OCI-LY1 (cell line): ENCODE results near the gene DCDC1.

Source experiments
- H2AFZ ChIP-seq: fragments of 200-600 bp; sonication (generic), shearing (Covaris generic); 2 replicates; pipeline ENCODE4 v1.6.0; 2014; ENCODE audit warnings: antibody characterized with exemption, mild to moderate bottlenecking, low read length
- H3F3A ChIP-seq: fragments of 200-600 bp; sonication (generic), shearing (Covaris generic); 2 replicates; pipeline ENCODE4 v1.6.0; 2014; ENCODE audit warnings: mild to moderate bottlenecking, antibody characterized with exemption, low read length, moderate library complexity; ENCODE audit not compliant: insufficient read depth
- H3K27ac ChIP-seq: fragments of 200-600 bp; sonication (generic); 2 replicates; pipeline ENCODE4 v1.5.1; 2014; ENCODE audit warnings: low read length, mixed run types, mild to moderate bottlenecking, low read depth; ENCODE audit not compliant: poor library complexity, severe bottlenecking
- H3K27me3 ChIP-seq: fragments of 200-600 bp; sonication (generic); 2 replicates; pipeline ENCODE4 v1.6.0; 2014; ENCODE audit warnings: antibody characterized with exemption, mild to moderate bottlenecking, low read length, moderate library complexity; ENCODE audit not compliant: insufficient read depth
- H3K36me3 ChIP-seq: fragments of 200-600 bp; sonication (generic); 2 replicates; pipeline ENCODE4 v1.6.1; 2014; ENCODE audit warnings: mild to moderate bottlenecking, antibody characterized with exemption, low read length, moderate library complexity, mixed read lengths; ENCODE audit not compliant: insufficient read depth
- H3K4me1 ChIP-seq: fragments of 200-600 bp; sonication (generic); 2 replicates; pipeline ENCODE4 v1.5.1; 2014; ENCODE audit warnings: mild to moderate bottlenecking, low read length, moderate library complexity; ENCODE audit not compliant: insufficient read depth, severe bottlenecking
- H3K4me2 ChIP-seq: fragments of 200-600 bp; sonication (generic), shearing (Covaris generic); 2 replicates; pipeline ENCODE4 v1.6.1; 2014; ENCODE audit warnings: low read length
- H3K4me3 ChIP-seq: fragments of 200-600 bp; sonication (generic); 2 replicates; pipeline ENCODE4 v1.5.1; 2014; ENCODE audit warnings: low read length, low read depth, mild to moderate bottlenecking, mixed read lengths; ENCODE audit not compliant: poor library complexity, severe bottlenecking
- H3K79me2 ChIP-seq: fragments of 200-600 bp; shearing (Covaris generic); 2 replicates; pipeline ENCODE4 v1.6.1; 2016; ENCODE audit warnings: mixed run types, low read length, mixed read lengths; ENCODE audit not compliant: insufficient read depth
- H3K9ac ChIP-seq: fragments of 200-600 bp; sonication (generic), shearing (Covaris generic); 2 replicates; pipeline ENCODE4 v1.6.1; 2014; ENCODE audit warnings: mild to moderate bottlenecking, low read length, mixed read lengths
- H3K9me2 ChIP-seq: fragments of 200-600 bp; sonication (generic), shearing (Covaris generic); 2 replicates; pipeline ENCODE4 v1.6.1; 2014; ENCODE audit warnings: low read depth, mild to moderate bottlenecking, low read length, mixed read lengths
- H3K9me3 ChIP-seq: fragments of 200-600 bp; shearing (Covaris generic); 2 replicates; pipeline ENCODE4 v1.6.1; 2014; ENCODE audit warnings: low read length, mixed read lengths
- H4K20me1 ChIP-seq: fragments of 200-600 bp; sonication (generic), shearing (Covaris generic); 2 replicates; pipeline ENCODE4 v1.6.0; 2016; ENCODE audit warnings: mild to moderate bottlenecking, low read length; ENCODE audit not compliant: insufficient read depth
- EZH2 ChIP-seq: fragments of 200-600 bp; sonication (generic), shearing (Covaris generic); IDR thresholded peaks from 2 replicates; pipeline ENCODE4 v1.8.0; 2017; ENCODE audit warnings: borderline replicate concordance, mixed run types, mild to moderate bottlenecking, antibody characterized with exemption, low read length, moderate library complexity, mixed read lengths
- TF ChIP-seq, protein P1 (sequence below): fragments of 200-600 bp; sonication (generic), shearing (Covaris generic); IDR thresholded peaks from 2 replicates; pipeline ENCODE4 v1.5.1; 2017; ENCODE audit warnings: mild to moderate bottlenecking, antibody characterized with exemption, low read length, moderate library complexity, mixed read lengths

Gene DCDC1

DNA sequence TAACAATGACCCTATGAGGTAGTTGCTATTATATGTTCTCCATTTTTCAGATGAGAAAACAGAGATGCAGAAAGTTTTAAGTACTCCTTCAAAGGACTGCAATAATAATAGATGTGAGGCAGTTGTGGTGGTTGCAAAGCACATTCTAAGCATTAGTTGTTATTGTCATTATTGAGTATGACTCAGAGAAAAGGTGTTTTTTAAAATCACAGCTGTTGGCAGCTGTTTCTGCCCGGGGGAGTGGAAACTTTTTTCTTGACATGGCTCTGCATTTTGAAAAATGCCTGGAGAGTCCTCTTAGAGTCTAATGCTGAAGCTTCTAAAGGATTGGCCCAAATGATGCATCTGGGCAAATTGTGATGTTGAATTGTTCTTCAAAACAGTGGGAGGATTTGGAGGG, 538.9 kb downstream of the DCDC1 start:
- H2AFZ ChIP-seq: no peak overlapping the region
- no peak for TF ChIP-seq EZH2
- TF ChIP-seq, protein P1, sequence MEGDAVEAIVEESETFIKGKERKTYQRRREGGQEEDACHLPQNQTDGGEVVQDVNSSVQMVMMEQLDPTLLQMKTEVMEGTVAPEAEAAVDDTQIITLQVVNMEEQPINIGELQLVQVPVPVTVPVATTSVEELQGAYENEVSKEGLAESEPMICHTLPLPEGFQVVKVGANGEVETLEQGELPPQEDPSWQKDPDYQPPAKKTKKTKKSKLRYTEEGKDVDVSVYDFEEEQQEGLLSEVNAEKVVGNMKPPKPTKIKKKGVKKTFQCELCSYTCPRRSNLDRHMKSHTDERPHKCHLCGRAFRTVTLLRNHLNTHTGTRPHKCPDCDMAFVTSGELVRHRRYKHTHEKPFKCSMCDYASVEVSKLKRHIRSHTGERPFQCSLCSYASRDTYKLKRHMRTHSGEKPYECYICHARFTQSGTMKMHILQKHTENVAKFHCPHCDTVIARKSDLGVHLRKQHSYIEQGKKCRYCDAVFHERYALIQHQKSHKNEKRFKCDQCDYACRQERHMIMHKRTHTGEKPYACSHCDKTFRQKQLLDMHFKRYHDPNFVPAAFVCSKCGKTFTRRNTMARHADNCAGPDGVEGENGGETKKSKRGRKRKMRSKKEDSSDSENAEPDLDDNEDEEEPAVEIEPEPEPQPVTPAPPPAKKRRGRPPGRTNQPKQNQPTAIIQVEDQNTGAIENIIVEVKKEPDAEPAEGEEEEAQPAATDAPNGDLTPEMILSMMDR: no peak
- no peaks in the 10 kb centered on the region for H3K9me2 ChIP-seq
- no peak overlapping the region for H3K9ac ChIP-seq
- no peaks in the 10 kb centered on the region for H4K20me1 ChIP-seq
- no peaks in the 10 kb centered on the region for H3K79me2 ChIP-seq
- H3K9me3 ChIP-seq: no peaks in the 10 kb centered on the region
- no peaks in the 10 kb centered on the region for H3K36me3 ChIP-seq
- no peak overlapping the region for H3K4me3 ChIP-seq
- no peak overlapping the region for H3K4me2 ChIP-seq
- no peak overlapping the region for H3K27ac ChIP-seq
- no peaks in the 10 kb centered on the region for H3F3A ChIP-seq
- no peaks in the 10 kb centered on the region for H3K4me1 ChIP-seq
- no peaks in the 10 kb centered on the region for H3K27me3 ChIP-seq

DNA sequence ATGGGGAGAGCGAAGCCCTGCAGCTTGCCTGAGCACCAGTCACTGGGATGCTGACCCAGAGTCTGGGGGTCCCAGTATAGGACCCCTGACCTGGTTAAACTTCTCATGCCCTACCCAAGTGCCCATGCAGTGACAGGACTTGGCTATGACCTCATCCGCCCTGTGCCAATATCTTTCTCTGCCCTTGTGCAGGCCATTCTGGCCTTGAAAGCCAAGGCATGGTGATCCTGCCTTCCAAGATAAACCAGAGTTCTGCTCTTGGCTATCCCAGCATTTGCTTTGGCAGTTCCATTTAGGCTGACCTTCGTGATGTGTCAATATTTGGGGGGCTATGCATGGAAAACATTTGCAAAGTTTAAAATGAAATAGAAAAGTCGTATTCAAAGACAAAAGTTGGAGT, 542.6 kb downstream of the DCDC1 start:
- H3K27ac ChIP-seq: no peak overlapping the region
- no peaks in the 10 kb centered on the region for H3K79me2 ChIP-seq
- no peaks in the 10 kb centered on the region for H3K27me3 ChIP-seq
- H3K36me3 ChIP-seq: no peaks in the 10 kb centered on the region
- H3F3A ChIP-seq: no peaks in the 10 kb centered on the region
- no peaks in the 10 kb centered on the region for H3K9me2 ChIP-seq
- H3K9me3 ChIP-seq: no peaks in the 10 kb centered on the region
- H3K9ac ChIP-seq: no peak overlapping the region
- no peaks in the 10 kb centered on the region for H4K20me1 ChIP-seq
- H3K4me2 ChIP-seq: no peak overlapping the region
- H3K4me3 ChIP-seq: no peak overlapping the region
- TF ChIP-seq, protein P1: no peak
- no peaks in the 10 kb centered on the region for H3K4me1 ChIP-seq
- H2AFZ ChIP-seq: no peak overlapping the region

DNA sequence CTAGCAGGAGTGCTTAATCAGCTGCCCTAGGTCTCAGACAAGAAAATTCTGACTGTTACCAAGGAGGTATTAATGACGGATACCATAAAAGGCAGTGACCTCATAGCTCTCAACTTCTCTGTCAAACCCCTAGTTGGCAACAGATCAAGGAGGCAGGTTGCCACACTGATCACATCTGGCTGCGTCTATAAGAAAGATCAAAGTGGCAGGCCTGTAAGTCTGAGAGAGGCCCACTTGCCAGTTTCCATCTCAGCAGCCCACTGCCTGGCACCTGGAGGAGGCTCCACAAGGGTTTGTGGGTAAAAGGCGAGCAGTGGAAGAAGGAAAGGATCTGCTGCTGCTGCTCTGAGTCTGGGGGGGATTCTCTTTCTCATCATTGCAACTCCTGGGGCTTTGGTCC, 543.8 kb downstream of the DCDC1 start:
- Histone ChIP-seq H3K27me3 (no peaks in the 10 kb centered on the region), H3K4me1 (no peaks in the 10 kb centered on the region), H3K9me3 (no peaks in the 10 kb centered on the region), H3K4me3 (no peak overlapping the region), H3F3A (no peaks in the 10 kb centered on the region), H3K9ac (no peak overlapping the region), H3K4me2 (no peak overlapping the region), H3K36me3 (no peaks in the 10 kb centered on the region), H3K9me2 (no peaks in the 10 kb centered on the region), H3K79me2 (no peaks in the 10 kb centered on the region), H3K27ac (no peak overlapping the region), H4K20me1 (no peaks in the 10 kb centered on the region), H2AFZ (no peak overlapping the region)
- TF ChIP-seq EZH2: no peak
- TF ChIP-seq, protein P1: no peak
